ENCODE results near the gene ADGRV1.

DNA sequence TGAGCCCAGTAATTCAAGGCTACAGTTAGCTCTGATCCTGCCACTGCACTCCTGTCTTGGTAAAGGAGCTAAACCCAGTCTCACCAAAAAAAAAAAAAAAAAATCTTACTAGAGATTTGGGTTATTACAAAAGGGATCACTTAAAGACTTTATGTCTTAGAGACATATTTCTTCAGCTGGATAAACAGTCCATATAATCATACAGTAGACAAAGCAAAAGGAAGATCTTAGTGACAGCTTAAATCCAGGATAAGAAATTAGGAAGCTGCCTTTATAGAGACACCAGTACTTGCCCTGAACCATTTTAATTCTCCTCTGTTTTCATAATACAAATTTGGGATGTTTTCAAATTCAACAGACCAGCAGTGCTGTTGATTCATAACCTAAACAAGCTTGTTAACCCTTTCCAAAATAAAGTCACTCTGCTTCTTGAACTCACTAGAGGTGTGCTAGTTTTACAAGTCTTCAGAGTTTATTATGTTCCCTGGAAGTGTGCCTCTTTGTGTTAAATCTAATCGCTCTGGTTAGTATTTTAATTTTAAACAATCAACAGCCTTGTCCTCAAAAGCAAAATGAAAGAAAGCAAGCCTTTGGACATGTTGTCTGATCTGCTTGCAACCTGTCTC is 569.0 kb downstream of the ADGRV1 start:
- TF ChIP-seq RAD21 (IDR thresholded peaks at IDR 0.05; ENCODE audit: low read depth) (no peak), TAF1 (IDR thresholded peaks at IDR 0.05; ENCODE audit: low read depth) (no peak)
- TF ChIP-seq, protein P1, sequence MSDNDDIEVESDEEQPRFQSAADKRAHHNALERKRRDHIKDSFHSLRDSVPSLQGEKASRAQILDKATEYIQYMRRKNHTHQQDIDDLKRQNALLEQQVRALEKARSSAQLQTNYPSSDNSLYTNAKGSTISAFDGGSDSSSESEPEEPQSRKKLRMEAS (IDR thresholded peaks at IDR 0.05): no peak
- TF ChIP-seq, protein P2, sequence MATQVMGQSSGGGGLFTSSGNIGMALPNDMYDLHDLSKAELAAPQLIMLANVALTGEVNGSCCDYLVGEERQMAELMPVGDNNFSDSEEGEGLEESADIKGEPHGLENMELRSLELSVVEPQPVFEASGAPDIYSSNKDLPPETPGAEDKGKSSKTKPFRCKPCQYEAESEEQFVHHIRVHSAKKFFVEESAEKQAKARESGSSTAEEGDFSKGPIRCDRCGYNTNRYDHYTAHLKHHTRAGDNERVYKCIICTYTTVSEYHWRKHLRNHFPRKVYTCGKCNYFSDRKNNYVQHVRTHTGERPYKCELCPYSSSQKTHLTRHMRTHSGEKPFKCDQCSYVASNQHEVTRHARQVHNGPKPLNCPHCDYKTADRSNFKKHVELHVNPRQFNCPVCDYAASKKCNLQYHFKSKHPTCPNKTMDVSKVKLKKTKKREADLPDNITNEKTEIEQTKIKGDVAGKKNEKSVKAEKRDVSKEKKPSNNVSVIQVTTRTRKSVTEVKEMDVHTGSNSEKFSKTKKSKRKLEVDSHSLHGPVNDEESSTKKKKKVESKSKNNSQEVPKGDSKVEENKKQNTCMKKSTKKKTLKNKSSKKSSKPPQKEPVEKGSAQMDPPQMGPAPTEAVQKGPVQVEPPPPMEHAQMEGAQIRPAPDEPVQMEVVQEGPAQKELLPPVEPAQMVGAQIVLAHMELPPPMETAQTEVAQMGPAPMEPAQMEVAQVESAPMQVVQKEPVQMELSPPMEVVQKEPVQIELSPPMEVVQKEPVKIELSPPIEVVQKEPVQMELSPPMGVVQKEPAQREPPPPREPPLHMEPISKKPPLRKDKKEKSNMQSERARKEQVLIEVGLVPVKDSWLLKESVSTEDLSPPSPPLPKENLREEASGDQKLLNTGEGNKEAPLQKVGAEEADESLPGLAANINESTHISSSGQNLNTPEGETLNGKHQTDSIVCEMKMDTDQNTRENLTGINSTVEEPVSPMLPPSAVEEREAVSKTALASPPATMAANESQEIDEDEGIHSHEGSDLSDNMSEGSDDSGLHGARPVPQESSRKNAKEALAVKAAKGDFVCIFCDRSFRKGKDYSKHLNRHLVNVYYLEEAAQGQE (IDR thresholded peaks at IDR 0.05; ENCODE audit: low read depth): no peak
